Measurements from ENCODE around the gene THRB.

THRB gene

GRCh38 chr3:24164967-24165602 is 329.6 kb downstream of the THRB start:
- DNase-seq: no peak

- no peak for DNase-seq
Observed at GRCh38 chr3:24162929-24163328, 331.7 kb downstream of the THRB start.

DNA sequence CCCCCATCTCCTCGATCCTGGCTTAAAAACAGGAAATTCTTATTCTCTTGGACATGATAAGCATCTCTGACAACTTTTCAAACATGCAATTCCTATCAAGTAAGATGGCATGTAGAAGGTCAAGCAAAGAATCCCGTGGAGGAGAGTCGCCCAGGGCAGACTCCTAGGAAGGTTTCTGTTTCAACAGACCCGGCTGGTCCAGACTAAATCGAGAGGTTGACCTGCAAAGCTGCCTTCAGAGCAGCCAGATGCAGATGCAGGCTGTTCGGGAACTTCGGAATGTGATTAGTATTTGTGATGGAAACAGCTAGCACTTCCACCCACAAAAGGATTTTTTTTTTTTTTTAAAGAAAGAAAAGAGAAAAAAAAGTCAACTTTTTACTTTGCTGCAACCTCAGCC is 332.8 kb downstream of the THRB start:
- DNase-seq: no peak

- DNase-seq: no peak
Observed at GRCh38 chr3:24160424-24161095, 334.1 kb downstream of the THRB start.

DNA sequence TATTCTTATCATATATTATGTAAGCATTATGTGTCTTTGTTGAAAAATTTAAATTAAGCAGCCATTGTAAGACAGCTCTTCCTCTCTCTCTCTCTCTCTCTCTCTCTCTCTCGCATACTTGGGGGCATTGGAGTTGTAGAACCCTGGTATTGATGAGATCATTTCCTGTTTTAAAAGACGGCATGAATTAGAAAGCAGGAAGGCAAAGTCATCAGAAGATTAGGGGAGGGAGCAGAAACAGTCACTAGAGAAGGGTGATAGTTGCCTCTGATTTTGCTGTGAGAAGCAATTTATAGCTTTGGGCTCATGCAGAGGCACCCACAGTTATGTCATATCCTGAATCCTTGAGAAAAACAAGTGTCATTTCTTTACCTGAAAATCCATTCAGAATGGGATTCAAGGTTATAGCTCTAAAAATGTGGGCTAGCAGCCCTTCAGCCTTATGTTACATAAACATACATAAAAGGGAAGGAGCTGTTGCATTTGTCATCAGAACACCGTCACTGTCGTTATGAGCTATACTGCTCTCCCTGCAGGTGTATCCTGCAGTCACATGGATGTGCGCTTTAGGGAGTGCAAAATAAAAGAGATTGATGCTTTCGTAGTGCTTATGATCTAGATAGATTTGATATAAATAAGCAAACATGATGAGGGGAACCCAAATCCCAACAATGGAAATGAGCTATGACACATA is 335.7 kb downstream of the THRB start:
- DNase-seq: no peak

- DNase-seq: no peak
Observed at GRCh38 chr3:24157106-24157505, 337.5 kb downstream of the THRB start.

DNA sequence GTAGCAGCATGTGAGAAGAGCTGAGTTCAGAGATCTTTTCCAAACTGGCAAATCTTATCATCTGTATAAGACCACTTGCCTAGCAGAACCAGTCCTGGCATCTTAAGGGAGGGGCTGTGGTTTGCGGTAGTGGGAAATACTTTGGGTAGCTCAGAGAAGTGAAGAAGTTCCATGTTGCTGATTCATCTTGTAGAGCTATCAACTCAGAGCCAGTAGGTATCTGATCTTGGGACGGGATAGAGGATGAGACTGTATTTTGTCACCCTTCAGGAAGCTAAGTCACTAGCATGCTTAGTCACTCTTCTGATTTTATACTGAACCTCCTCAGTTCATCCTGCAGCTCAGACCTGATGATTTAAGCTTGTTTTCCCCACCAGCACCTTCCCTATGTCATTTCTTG is 338.2 kb downstream of the THRB start:
- no peak for DNase-seq

- DNase-seq: no peak
Observed at GRCh38 chr3:24155276-24155675, 339.4 kb downstream of the THRB start.

DNA sequence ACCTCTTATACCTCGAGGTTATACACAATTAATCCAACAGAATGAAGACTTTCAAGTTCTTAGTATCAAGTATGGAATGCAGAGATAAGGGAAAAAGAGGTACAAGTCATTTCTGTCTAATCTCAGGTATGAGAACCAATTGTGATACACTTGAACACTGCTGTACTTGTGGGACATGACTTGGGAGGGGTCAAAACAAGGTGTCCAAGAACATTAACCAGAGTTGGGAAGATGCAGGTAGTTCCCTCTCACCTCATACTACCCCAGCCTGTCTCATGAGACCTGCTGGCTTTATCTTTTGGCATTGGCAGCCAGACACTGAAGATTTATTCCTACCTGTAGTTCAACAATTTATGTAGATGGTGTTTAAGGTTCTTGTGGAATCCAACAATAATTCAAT is 339.9 kb downstream of the THRB start:
- no peak for DNase-seq

GRCh38 chr3:24154013-24154695 is 340.5 kb downstream of the THRB start:
- DNase-seq: no peak

DNA sequence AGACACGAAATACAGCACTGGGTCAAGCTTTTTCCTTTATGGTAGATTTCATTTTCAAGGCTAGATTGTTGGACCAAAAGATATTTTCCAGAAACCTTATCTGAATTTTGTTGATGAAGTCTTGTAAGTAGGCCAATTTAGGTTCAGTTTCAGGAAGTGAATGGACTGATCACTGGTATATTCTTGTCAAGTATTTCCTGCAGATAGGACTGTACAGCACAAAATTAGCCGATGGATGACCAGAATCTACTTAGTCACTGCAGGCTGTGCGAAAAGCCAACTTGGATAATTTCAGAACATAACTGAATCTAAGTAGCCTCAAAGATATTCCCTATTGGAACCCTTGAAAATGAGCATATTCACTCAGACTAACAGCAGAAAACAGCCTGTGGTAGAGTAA is 343.1 kb downstream of the THRB start:
- DNase-seq: no peak

DNA sequence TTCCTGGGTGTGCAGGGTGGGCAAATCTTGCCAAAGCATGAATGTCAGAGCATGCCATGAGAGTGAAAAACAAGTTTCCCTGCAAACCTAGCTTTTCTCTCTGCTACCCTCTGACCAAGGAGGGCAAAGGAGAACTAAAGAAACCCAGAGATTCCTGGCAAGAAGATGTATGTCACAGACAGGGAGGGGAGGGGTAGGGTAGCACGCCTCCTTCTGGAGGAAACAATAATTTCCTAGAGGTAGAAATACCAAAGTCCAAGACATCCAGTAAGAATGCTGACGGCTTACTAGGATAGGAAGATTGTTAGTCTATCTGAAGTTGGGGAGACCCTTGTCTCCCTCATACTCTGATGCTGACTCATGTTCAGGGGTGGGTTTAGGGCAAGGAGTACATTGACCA is 345.6 kb downstream of the THRB start:
- no peak for DNase-seq

DNA sequence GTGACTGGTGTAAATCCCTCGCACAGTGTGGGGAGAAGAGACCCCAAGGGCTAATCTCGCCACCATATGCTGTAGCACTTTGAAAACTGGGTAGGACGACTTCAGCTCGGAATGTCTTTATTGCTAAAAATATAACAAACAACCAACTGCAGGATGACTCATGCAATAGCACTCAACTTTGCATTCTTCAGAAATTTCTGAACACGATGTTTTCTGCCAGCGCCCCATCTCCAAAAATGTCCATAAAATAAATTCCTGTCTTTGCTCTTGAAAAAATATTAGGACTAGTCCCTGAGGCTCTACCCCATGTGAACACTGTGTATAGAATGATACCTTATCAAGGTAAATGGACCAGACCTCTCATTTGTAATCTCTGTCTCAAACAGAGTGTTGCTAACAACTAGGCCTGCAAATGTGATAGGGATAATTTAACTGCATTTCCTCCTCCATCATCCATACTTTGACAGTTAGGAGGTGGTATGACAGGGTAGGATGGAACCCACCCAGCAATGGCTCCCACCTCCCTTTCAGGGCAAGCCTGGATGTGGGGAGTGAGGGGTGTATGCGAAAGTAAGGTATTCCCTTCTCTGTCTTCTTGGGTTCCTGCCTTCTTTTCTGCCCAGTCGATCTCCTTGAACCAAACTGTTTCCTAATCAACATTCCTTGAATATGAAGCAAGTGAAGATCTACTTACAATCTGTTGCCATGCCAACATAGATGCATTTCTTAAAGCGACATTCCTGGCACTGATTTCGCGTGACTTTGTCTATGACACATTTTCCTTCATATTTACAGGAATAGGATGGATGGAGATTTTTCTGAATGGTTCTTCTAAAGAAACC is 348.4 kb downstream of the THRB start:
- DNase-seq: no peak

- no peak for DNase-seq
Observed at GRCh38 chr3:24145481-24145880, 349.2 kb downstream of the THRB start.

DNA sequence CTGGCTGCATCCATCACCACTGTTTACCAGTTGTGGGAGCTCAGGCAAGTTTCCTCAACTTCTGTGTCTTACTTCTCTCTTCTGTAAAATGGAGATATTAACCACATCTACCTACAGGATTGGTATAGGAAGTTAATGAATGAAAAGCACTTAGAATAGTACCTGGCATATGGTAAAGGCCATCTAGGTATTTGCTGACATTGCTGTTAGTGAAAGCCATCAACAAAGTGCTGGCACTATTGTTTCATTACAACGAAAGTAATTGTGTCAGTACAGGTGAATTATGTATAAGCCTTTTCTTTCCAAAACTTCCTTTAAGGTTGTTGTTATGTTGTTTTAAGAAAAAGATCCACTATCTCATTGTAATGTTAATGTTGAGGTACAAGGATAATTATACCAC is 352.5 kb downstream of the THRB start:
- DNase-seq: no peak

DNA sequence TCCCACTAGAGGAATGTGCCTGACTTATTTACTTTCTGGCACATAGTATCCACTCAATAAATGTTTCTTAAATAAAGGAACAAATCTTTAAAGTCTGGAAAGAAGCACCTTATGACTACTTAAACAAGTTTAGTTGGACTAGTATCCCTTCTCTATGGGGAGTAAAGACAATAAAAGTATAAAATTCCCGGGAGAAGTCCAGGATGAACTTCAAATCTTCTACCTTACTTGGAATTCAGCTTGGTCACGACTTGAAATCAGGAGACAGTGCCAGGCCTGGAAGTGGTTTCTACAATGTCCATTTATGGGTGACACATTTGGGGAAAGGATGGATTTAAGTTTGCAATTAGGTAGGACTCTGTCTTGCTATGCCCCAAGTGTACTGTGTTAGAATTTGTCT is 353.1 kb downstream of the THRB start:
- DNase-seq: no peak

DNA sequence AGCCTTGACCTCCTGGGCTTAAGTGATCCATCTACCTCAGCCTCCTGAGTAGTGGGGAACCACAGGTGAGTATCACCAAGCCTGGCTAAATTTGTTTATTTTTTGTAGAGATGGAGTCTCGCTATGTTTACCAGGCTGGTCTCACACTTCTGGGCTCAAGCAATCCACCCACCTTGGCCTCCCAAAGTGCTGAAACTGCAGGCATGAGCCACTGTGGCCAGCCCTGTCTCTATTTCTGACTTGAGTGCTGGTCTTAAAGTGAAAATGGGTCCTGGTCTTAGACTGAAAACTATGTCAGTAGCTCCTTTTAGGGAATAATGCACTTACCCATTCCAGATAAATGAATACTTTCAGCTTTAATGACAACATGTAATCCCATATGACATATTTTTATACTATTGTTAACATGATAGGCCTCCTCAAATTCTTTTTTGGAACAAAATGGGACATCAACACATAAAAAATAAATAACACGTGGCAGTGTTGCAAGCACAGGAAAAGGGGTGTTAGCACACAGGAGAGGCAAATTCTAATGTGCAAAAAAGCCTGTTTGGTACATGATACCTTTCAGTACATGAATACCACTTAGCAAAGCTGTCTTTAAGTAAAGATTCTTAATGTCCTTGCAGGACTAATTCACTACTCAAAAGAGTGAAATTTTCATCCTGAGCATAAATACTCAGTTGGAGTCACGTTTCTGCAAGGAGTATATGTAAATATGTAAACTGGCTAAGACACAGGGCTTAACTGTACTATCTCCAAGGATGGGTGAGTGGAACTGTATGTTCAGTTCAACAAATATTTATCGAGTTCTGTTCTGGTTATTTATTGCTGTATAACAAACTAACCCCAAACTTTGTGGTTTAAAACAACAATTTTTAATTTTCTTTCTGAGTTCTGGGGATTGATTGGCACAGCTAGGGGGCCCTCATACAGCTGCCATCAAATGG is 354.9 kb downstream of the THRB start:
- no peak for DNase-seq

- no peak for DNase-seq
Observed at GRCh38 chr3:24138876-24139256, 355.8 kb downstream of the THRB start.

DNA sequence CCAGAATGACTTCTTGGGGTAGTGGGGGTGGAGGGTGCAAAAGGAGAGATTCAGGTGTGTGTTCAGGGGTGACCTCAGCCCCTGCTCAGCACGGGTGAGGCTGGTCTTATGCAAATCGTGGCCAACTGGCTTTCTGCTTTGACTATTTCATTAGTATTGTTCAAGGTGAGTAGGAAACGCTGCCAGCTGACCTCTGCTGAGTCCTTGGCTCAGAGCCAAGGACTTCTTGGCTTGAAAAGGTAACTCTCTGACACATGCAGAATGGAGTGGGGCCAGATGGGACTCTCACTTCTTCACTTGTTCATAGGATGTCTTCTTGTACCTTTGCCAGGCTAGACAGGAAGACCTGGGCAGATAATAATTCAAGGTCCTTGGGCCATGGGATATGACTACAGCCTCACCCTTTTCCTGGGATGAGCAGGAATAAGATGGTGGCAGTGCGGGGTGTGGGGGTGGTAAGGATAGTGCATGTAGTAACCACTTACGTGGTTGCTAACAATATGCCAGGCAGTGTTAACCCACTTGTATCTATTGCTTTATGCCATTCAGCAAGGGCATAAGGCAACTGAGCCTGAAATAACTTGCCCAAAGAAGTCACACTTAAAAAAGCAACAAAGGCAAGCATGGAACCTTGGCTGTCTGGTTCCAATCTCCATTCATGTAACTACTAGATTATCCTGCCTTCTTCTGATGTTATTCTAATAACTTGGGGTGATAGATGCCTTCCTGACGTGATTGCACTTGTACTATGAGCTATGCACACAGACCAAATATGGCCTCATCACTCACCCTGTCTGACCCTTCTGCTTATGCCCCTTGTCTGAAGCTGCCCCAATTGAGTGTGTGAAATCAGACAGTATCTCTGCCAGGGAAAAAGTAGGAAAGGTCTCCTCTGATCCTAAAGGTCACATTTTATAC is 356.4 kb downstream of the THRB start:
- DNase-seq: no peak

DNA sequence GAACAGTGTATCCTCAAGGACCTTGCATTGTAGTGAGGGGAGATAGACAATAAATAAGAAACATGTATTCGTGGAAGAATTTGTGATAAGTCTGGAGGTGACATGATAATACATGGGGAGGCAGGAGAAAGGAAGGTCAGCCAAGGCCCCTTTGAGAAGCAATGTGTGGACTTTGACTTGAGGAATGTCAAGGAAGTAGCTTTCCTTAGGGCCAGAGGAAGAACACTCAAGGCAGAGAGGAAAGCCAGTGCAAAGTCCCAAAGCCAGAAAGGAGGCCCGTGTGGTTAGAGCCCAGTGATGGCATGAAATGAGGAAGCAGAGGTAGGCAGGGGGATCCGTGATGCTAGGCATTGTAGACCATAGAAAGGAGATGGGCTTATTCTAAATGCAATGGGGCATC is 357.3 kb downstream of the THRB start:
- DNase-seq: no peak
